KBM-7 (cell line): ENCODE data around the gene AKAP12.

Source experiments
- DNase-seq: peaks from one replicate; pipeline ENCODE4 v3.0.0-alpha.2; 2015
- in situ Hi-C: fragments of 300-500 bp; cut with MboI; formaldehyde crosslinking; loops from 2 replicates; pipeline ENCODE4 v1.14.3; 2020; ENCODE audit warnings: low sequenced_read_pairs, low pct_unique_long_range_greater_than_20kb, mixed read lengths

Gene AKAP12

DNA sequence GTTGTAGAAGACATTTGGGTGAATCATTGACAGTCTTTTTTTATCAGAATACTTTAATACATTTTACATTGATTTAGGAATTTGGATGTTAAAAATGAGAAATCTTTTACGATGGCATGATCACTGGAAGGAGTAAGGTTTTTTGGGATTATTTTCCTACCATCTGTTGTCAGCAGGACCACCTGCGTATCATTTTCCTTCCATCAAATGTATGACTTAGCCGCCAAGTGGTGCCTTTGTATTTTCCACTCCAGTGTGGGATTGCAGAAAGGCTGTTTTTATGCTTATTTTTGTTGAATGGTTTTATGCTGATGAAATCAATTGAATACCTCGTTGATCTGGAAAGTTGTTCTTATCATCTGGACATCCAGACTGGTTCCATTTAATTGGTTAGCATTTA, 35.8 kb downstream of the AKAP12 start:
- DNase-seq: no peak
- in situ Hi-C loops: no loop called here

GRCh38 chr6:151276112-151276740, 36.5 kb downstream of the AKAP12 start:
- in situ Hi-C loops: no loop called here

GRCh38 chr6:151279891-151280290, 40.1 kb downstream of the AKAP12 start:
- in situ Hi-C loops: no loop called here
- no peak for DNase-seq

More at GRCh38 chr6:151276112-151276740, 36.5 kb downstream of the AKAP12 start:
- DNase-seq: no peak

- in situ Hi-C loops: no loop called here
- DNase-seq: no peak
These were observed 41.1 kb downstream of the AKAP12 start for GRCh38 chr6:151280859-151281258.

- in situ Hi-C loops: no loop called here
These were observed 44.2 kb downstream of the AKAP12 start for GRCh38 chr6:151284012-151284411.

GRCh38 chr6:151284548-151285017, 44.8 kb downstream of the AKAP12 start:
- in situ Hi-C loops: no loop called here
- no peak for DNase-seq

More at GRCh38 chr6:151284012-151284411, 44.2 kb downstream of the AKAP12 start:
- DNase-seq: no peak

DNA sequence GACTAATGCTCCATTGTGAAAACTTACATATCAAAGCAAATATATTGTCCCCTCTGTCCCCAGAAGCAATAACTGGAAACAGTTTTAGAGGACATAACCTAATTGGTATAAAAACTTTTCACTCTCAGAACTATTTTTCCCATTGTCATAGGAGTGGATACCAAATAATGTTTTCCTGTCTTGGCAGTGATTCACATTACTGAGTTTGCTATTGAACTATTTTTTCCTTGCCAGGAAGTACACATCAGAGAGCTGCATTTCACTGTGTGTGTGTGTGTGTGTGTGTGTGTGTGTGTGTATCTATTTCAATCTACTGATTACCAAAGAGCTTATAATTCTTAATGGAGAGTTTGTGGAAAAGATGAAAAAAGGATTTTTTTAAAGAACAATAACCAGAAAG, 45.4 kb downstream of the AKAP12 start:
- in situ Hi-C loops: no loop called here
- DNase-seq: no peak

GRCh38 chr6:151286214-151286613, 46.4 kb downstream of the AKAP12 start:
- DNase-seq: no peak
- in situ Hi-C loops: no loop called here

GRCh38 chr6:151288712-151289398, 49.1 kb downstream of the AKAP12 start:
- in situ Hi-C loops: no loop called here
- no peak for DNase-seq

DNA sequence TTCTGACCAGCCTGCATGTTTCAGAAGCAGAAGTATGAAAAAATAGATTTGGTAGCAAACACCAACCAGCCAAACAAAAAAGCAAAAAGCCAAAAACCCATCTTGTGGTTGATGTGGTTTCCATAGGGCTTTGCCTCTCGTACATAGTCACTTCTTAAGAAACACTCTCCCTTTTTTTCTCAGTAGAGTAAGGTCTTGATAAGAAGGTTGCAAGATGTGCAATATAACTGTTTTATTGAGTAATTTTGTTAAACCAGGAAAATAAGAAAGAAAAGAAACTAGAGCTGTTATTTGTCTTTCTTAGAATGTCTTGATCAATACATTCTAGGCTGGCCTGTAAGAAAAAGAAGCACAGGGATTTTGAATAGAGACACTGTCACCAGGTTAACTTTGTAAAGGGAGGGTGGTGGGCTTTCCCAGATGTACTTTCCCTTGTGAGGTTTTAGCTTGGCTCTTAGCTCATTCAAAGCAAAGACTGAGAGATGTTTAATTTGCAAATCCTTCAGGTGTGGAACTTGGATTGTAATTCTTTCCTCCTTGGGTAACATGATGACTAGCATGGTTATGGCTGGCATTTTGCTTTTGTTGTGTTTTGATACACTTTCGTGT, 49.7 kb downstream of the AKAP12 start:
- in situ Hi-C loops: no loop called here
- DNase-seq: peak; percentile 49

DNA sequence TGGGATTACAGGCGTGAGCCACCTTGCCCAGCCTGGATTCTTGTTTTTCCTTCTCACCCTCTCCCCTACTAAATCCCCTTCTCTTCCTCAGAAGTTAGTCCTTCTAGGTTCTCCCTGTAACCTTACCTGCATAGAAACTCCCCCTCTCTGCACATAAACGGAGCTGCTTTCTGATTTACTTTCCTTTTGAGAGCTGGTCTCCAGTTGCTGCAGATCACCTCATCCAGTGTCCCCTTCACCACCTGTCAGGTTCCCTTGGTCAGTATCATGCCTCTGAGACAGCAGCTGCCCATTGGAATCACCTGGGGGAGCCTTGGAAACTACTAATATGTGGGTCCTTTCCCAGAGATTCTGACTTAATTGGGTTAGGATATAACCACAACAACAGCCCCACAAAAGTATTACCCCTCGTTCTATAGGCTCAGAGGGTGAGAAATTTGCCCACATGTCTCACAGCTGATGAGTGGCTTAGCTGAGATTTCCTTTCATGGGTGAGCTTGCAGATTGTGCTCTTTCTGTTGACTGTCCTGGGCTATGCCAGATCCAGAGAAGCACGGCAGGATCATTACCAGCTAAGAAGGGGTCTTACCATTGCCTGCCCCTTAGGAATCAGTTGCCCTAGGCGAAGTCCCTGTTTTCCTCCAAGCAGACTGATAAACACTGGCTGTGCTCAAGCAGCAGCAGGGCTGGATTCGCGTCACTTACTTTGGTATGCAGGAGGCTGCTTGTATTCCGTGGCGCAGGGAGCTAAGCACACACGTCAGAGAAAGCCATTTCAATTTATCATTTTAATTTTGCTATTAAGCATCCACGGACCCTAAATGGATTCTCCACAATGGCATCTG, 51.3 kb downstream of the AKAP12 start:
- no peak for DNase-seq
- in situ Hi-C loops: no loop called here

- in situ Hi-C loops: no loop called here
- no peak for DNase-seq
These were observed 51.9 kb downstream of the AKAP12 start for GRCh38 chr6:151291722-151292059.

DNA sequence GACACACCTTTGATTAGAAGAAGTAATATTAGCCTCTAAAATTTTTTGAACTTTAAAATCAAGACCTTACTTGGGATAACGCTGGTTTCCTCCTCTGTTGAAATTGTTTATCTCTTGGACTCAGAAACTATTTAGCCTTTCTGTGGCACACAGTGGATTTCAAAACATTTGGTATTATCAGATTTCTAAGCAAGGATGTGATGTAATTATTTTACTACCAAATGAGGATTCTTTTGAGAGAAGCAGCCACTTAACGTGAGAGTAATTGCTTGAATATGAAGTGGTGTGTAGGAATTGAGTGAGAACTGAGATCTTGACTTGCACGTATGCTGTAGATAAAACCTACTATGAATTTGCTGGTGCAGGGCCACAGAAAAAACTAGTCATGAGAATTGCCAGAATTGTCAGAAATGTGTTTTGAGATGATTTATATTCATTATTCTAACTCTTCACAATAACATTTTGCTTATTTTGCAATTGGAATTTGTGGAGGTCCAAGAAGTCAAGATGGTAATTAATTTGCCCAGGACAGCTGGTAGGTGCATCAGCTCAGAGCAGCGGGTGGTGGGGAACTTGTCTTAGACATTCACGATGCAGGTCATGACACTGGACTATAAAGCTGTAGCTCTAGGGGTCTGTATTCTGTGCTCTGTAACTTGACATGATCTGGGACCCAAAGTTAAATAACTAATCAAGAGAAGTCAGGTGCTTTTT, 53.4 kb downstream of the AKAP12 start:
- no peak for DNase-seq
- in situ Hi-C loops: no loop called here

- no peak for DNase-seq
- in situ Hi-C loops: no loop called here
These were observed 53.9 kb downstream of the AKAP12 start for GRCh38 chr6:151293688-151294016.

DNA sequence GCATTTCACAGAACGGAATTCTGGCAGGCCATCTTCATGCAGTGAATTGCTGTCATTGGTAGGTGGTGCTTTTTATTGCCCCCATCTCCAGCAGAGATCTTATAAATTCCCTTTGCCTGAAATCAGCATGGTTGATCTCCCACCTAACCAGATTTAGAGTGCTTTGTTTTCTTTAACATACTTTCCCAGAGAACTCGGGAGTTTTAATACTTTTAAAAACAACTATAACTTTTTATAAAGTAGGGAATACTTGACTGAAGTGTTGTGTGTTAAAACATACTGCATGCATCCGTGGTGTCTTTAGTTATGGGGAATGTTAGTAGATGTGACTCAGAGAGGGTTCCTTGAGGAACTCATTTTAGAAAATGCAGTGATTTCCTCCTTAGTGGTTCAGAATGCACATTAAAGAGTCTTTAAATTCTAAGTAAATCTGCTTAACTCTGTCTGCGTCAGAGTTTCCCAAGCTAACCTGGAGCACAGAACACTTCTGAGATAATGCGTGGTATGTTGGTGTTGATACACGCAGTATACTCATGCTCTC, 54.9 kb downstream of the AKAP12 start:
- in situ Hi-C loops: no loop called here
- DNase-seq: no peak

DNA sequence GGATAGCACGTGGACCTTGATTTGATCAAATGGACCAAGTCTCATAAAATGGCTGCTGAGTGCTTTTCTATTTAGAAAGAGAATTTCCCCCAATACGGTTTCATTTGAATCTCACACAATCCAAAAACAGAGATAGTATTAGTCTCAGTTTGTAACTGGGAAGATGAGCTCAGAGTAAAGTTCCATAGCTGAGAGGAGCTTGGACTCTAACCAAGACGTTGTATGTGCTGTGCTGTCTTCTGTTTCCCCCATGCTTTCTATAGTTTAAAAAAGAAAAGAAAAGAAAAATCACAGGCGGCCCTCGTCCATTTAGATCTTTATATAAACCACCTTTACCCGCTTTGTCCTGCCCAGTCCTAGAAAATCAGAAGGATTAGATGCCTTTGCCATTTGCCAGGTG, 58.1 kb downstream of the AKAP12 start:
- in situ Hi-C loops: no loop called here
- no peak for DNase-seq

DNA sequence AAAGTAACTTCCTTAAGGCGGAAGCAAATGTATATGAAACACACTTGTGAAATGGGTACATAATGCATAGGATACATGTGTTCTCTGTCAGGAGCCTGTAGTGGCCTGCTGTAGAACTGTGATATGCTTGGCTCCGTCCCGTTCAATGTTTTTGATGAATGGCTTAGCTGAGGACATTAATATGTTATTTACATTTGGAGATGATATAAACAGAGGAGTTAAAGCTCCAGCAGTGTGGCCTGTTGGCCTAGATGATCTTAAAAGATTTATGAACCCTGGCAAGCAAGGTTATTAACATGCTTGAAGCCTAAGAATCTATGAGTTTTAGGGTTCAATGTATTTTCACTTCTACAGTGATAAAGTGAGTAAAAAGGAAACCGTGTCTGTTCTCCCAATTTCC, 59.2 kb downstream of the AKAP12 start:
- DNase-seq: no peak
- in situ Hi-C loops: no loop called here

- in situ Hi-C loops: loop anchor here (25.0 kb wide), 1 partner anchor 288 kb away; no protein-coding TSS in a partner anchor
- DNase-seq: no peak
These were observed 60.7 kb downstream of the AKAP12 start for GRCh38 chr6:151300267-151300991.
